Esophagus squamous epithelium (tissue), 5 donors: Measurements from ENCODE around the gene DAAM1. TPM values are rescaled to one million over a fixed set of nuclear protein-coding genes. Genes with fewer than 3 reads are reported as not detected.

Experiments
- DNase-seq: peaks from one replicate; lab custom pipeline; 2025; lab: John Stamatoyannopoulos, UW
- H3K27ac ChIP-seq, 4 donors: fragments of 200-600 bp; sonication (generic); one replicate each; pipeline ENCODE4 v1.5.1; 2016 to 2019; ENCODE audit warnings: mild to moderate bottlenecking in 1 of 4
- H3K27me3 ChIP-seq, 4 donors: fragments of 200-600 bp; sonication (generic); 1 replicate in 3 of 4; 2 replicates in 1 of 4; pipeline versions ENCODE4 v1.5.1 to v1.6.0; 2017 to 2021; ENCODE audit warnings: antibody characterized with exemption in 1 of 4
- H3K36me3 ChIP-seq, 3 donors: fragments of 200-600 bp; sonication (generic); one replicate each; pipeline ENCODE4 v1.5.1; 2016 to 2019
- H3K4me1 ChIP-seq, 3 donors: fragments of 200-600 bp; sonication (generic); one replicate each; pipeline ENCODE4 v1.5.1; 2017 to 2019
- H3K4me3 ChIP-seq, 4 donors: fragments of 200-600 bp; sonication (generic); 1 replicate in 3 of 4; 2 replicates in 1 of 4; pipeline ENCODE4 v1.5.1; 2016 to 2019; ENCODE audit warnings: mild to moderate bottlenecking in 2 of 4, moderate library complexity in 1 of 4
- H3K9me3 ChIP-seq, 3 donors: fragments of 200-600 bp; sonication (generic); one replicate each; pipeline ENCODE4 v1.5.1; 2016 to 2019
- CTCF ChIP-seq, 6 experiments: fragments of 450-650 bp in 4 of 6; fragments of 200-600 bp in 2 of 6; sonication (generic) in 2 of 6; IDR thresholded peaks; one replicate each; pipeline ENCODE4 v1.5.1; 2016 to 2019; ENCODE audit warnings: antibody characterized with exemption in 6 of 6, mild to moderate bottlenecking in 4 of 6, moderate library complexity in 4 of 6
- POLR2A ChIP-seq, 4 donors: fragments of 450-650 bp; IDR thresholded peaks; one replicate each; pipeline ENCODE4 v1.6.1; 2017; ENCODE audit warnings: antibody characterized with exemption in 4 of 4, mild to moderate bottlenecking in 4 of 4, moderate library complexity in 3 of 4
- WGBS, 2 donors: methylation state at CpG; one replicate each; pipeline ENCODE4 v1.1.5; 2018; 5-methylcytosine and 5-hydroxymethylcytosine counted together
- intact Hi-C: fragments of 100-400 bp; cut with DNase I; formaldehyde crosslinking; loops from one replicate; pipeline ENCODE4 v1.15.0; 2022
- total RNA-seq, 4 donors: library from RNA; depleted of rRNA; stranded (reverse); fragments of >200 nt; gene quantifications; one replicate each; pipeline ENCODE4 v1.1.0, GENCODE V29; 2016
- donor health status: DM: yes; HTN: yes; CAD: no.

The DAAM1 gene
- total RNA-seq, 4 donors from 2014 or later = 47.2 to 91.7 (median 64.0) TPM

- no peaks in the 10 kb centered on the region for H3K36me3 ChIP-seq
- intact Hi-C loops = no loop called here
- H3K27ac ChIP-seq = peak overlapping the region in 3 of 4 donors; percentile 17 to 73 (median 65)
- 32 to 42% methylated on average over 2 of the region's 2 CpGs for WGBS, 2 donors
- no peak overlapping the region for H3K4me3 ChIP-seq
- no peaks in the 10 kb centered on the region for H3K27me3 ChIP-seq
- no peak for TF ChIP-seq CTCF (IDR thresholded peaks at IDR 0.05)
- no peak for DNase-seq
- H3K4me1 ChIP-seq = peaks cover 15 to 87% (median 15%) of the 10 kb centered on the region in 3 donors
- H3K9me3 ChIP-seq = no peaks in the 10 kb centered on the region
Measured at GRCh38 chr14:59244581-59244980, 56.1 kb downstream of the DAAM1 start.

- no peak for DNase-seq
- no peak overlapping the region for H3K4me3 ChIP-seq
- H3K27ac ChIP-seq = peak overlapping the region in 2 of 4 donors; percentile 64 to 73
- H3K36me3 ChIP-seq = no peaks in the 10 kb centered on the region
- peaks cover 12 to 88% (median 15%) of the 10 kb centered on the region in 3 donors for H3K4me1 ChIP-seq
- intact Hi-C loops = no loop called here
- TF ChIP-seq CTCF (IDR thresholded peaks at IDR 0.05) (no peak), POLR2A (IDR thresholded peaks at IDR 0.05) (no peak)
- no peaks in the 10 kb centered on the region for H3K9me3 ChIP-seq
- 78 to 80% methylated on average over 1 of the region's 1 CpG for WGBS, 2 donors
- no peaks in the 10 kb centered on the region for H3K27me3 ChIP-seq
Measured at GRCh38 chr14:59245809-59246295, 57.4 kb downstream of the DAAM1 start.

GRCh38 chr14:59246566-59246965 lies 58.1 kb downstream of the DAAM1 start:
- Histone ChIP-seq H3K27ac (no peak overlapping the region), H3K4me3 (no peak overlapping the region), H3K4me1 (peaks cover 7 to 85% (median 12%) of the 10 kb centered on the region in 3 donors), H3K36me3 (no peaks in the 10 kb centered on the region), H3K27me3 (no peaks in the 10 kb centered on the region), H3K9me3 (no peaks in the 10 kb centered on the region)
- no peak for DNase-seq
- intact Hi-C loops = no loop called here
- WGBS, 2 donors = 59 to 83% methylated on average over 3 of the region's 3 CpGs
- TF ChIP-seq POLR2A (IDR thresholded peaks at IDR 0.05) (no peak), CTCF (IDR thresholded peaks at IDR 0.05) (no peak)

GRCh38 chr14:59247801-59248584 lies 59.5 kb downstream of the DAAM1 start:
- H3K36me3 ChIP-seq = no peaks in the 10 kb centered on the region
- intact Hi-C loops = no loop called here
- peaks cover 0 to 85% (median 12%) of the 10 kb centered on the region in 3 donors for H3K4me1 ChIP-seq
- WGBS, 2 donors = 55 to 86% methylated on average over 3 of the region's 3 CpGs
- H3K27ac ChIP-seq = peak overlapping the region in 3 of 4 donors; percentile 5 to 38 (median 7)
- H3K4me3 ChIP-seq = no peak overlapping the region
- H3K27me3 ChIP-seq = no peaks in the 10 kb centered on the region
- TF ChIP-seq POLR2A (IDR thresholded peaks at IDR 0.05) (no peak), CTCF (IDR thresholded peaks at IDR 0.05) (no peak)
- H3K9me3 ChIP-seq = no peaks in the 10 kb centered on the region
- no peak for DNase-seq

- TF ChIP-seq POLR2A (IDR thresholded peaks at IDR 0.05) = no peak
- TF ChIP-seq CTCF (IDR thresholded peaks at IDR 0.05) = no peak
- Histone ChIP-seq H3K27me3 (no peaks in the 10 kb centered on the region), H3K4me1 (peaks cover 8 to 85% (median 11%) of the 10 kb centered on the region in 3 donors), H3K27ac (peak overlapping the region in 1 of 4 donors; percentile 38), H3K4me3 (no peak overlapping the region), H3K36me3 (no peaks in the 10 kb centered on the region), H3K9me3 (no peaks in the 10 kb centered on the region)
- intact Hi-C loops = no loop called here
- 92 to 94% methylated on average over 6 to 7 of the region's 7 CpGs for WGBS, 2 donors
- no peak for DNase-seq
Measured at GRCh38 chr14:59249029-59249428, 60.6 kb downstream of the DAAM1 start.
